GM12878 (cell line): Measurements from ENCODE around the gene SDC1. TPM values are rescaled to one million over a fixed set of nuclear protein-coding genes. Genes with fewer than 3 reads are reported as not detected.

Experiments
- ATAC-seq: fragments of 200-7000 bp; cut with Tn5 transposase; 3 replicates; pipeline ENCODE4 v1.9.1; 2020; ENCODE audit warnings: mild to moderate bottlenecking, moderate library complexity
- BruUV-seq: library from RNA; stranded (reverse); fragments of 400-500 nt; replicated peaks from 2 replicates; lab custom pipeline; 2021; lab: Mats Ljungman, UMichigan
- CTCF ChIA-PET: fragments of 300-600 bp; sonication (Branson Sonifier 250); formaldehyde crosslinking; extraction: SDS; loops from one replicate; lab custom pipeline; 2021; ENCODE audit warnings: inconsistent platforms; lab: Yijun Ruan, JAX
- POLR2A ChIA-PET: fragments of 350-600 bp; formaldehyde crosslinking; extraction: SDS; loops from one replicate; lab custom pipeline; 2021; ENCODE audit warnings: inconsistent platforms; lab: Charles Lee
- RAD21 ChIA-PET: fragments of 300-600 bp; sonication (Branson Sonifier 250); formaldehyde crosslinking; loops from one replicate; lab custom pipeline; 2023; ENCODE audit warnings: antibody characterized with exemption; ENCODE audit not compliant: unreplicated experiment; lab: Charles Lee
- SMC1A ChIA-PET: fragments of 300-600 bp; sonication (Branson Sonifier 250); formaldehyde crosslinking; loops from one replicate; lab custom pipeline; 2023; ENCODE audit not compliant: unreplicated experiment, uncharacterized antibody; lab: Charles Lee
- DNase-seq: peaks from one replicate; pipeline ENCODE4 v3.0.0-alpha.2; 2011; ENCODE audit warnings: low read depth, low spot score
- FAIRE-seq: peaks from 3 replicates; lab custom pipeline; 2011; peaks lifted over from hg19 to GRCh38; lab: Jason Lieb, UNC
- H2AFZ ChIP-seq: 2 replicates; pipeline ENCODE4 v1.6.0; 2011; ENCODE audit warnings: low read depth, low read length, control low read depth; ENCODE audit not compliant: control insufficient read depth
- H3K27ac ChIP-seq: 2 replicates; pipeline ENCODE4 v1.5.1; 2011; ENCODE audit warnings: control low read depth; ENCODE audit not compliant: control insufficient read depth, insufficient read depth
- H3K27me3 ChIP-seq, 2 experiments: replicated peaks in 1 of 2; 2 replicates each; pipeline versions ENCODE4 v1.6.0 to v1.6.1; 2011; ENCODE audit warnings: low read length in 1 of 2; ENCODE audit not compliant: control insufficient read depth in 2 of 2, insufficient read depth in 2 of 2
- H3K36me3 ChIP-seq, 2 experiments: 2 replicates each; pipeline ENCODE4 v1.5.1; 2011; ENCODE audit warnings: low read length in 1 of 2; ENCODE audit not compliant: control insufficient read depth in 2 of 2, insufficient read depth in 2 of 2
- H3K4me1 ChIP-seq: 2 replicates; pipeline ENCODE4 v1.6.1; 2011; ENCODE audit warnings: mild to moderate bottlenecking, low read length, moderate library complexity, mixed read lengths; ENCODE audit not compliant: control insufficient read depth, insufficient read depth
- H3K4me2 ChIP-seq: 2 replicates; pipeline ENCODE4 v1.6.0; 2011; ENCODE audit warnings: control low read depth; ENCODE audit not compliant: control insufficient read depth, insufficient read depth
- H3K4me3 ChIP-seq: fragments of 200-600 bp; sonication (generic); 2 replicates; pipeline ENCODE4 v1.5.1; 2016
- H3K79me2 ChIP-seq: 2 replicates; pipeline ENCODE4 v1.6.0; 2011; ENCODE audit warnings: low read length; ENCODE audit not compliant: control insufficient read depth, insufficient read depth
- H3K9ac ChIP-seq: 2 replicates; pipeline ENCODE4 v1.8.0; 2011; ENCODE audit warnings: low read length, control low read depth, mixed read lengths; ENCODE audit not compliant: control insufficient read depth, insufficient read depth
- H3K9me3 ChIP-seq: replicated peaks from 3 replicates; pipeline ENCODE4 v1.5.1; 2011; ENCODE audit warnings: mild to moderate bottlenecking, low read length; ENCODE audit not compliant: control insufficient read depth, insufficient read depth
- H4K20me1 ChIP-seq: 2 replicates; pipeline ENCODE4 v1.6.0; 2011; ENCODE audit not compliant: control insufficient read depth, insufficient read depth
- BHLHE40 ChIP-seq, 2 experiments: fragments of 450-650 bp in 1 of 2; IDR thresholded peaks; 2 replicates each; pipeline ENCODE4 v1.6.1; 2011 to 2017; ENCODE audit warnings: low read depth in 2 of 2, borderline replicate concordance in 1 of 2, improper control_type of control experiment in 1 of 2, low read length in 1 of 2, mild to moderate bottlenecking in 1 of 2
- CHD2 ChIP-seq: IDR thresholded peaks from 2 replicates; pipeline ENCODE4 v1.6.1; 2011; ENCODE audit warnings: low read depth, low read length, improper control_type of control experiment, borderline replicate concordance
- HCFC1 ChIP-seq: fragments of 150-350 bp; IDR thresholded peaks from 2 replicates; pipeline ENCODE4 v1.6.1; 2014; ENCODE audit warnings: low read length
- KDM1A ChIP-seq: fragments of 200-600 bp; sonication (generic); IDR thresholded peaks from 2 replicates; pipeline ENCODE4 v1.6.1; 2016; ENCODE audit warnings: borderline replicate concordance
- MEF2B ChIP-seq: fragments of 450-650 bp; IDR thresholded peaks from 2 replicates; pipeline ENCODE4 v1.6.1; 2018; ENCODE audit warnings: mild to moderate bottlenecking, moderate library complexity; ENCODE audit not compliant: partially characterized antibody, poor library complexity, severe bottlenecking
- MXI1 ChIP-seq: fragments of 150-350 bp; IDR thresholded peaks from 2 replicates; pipeline ENCODE4 v1.6.1; 2011; ENCODE audit warnings: low read depth, mild to moderate bottlenecking, inconsistent platforms, low read length, improper control_type of control experiment
- POLR2A ChIP-seq: IDR thresholded peaks from 2 replicates; pipeline ENCODE4 v1.6.1; 2011; ENCODE audit warnings: low read depth, mild to moderate bottlenecking, low read length
- RCOR1 ChIP-seq: conservative IDR thresholded peaks from 2 replicates; pipeline ENCODE4 v1.6.1; 2012; ENCODE audit warnings: low read depth, low read length, improper control_type of control experiment
- YY1 ChIP-seq: IDR thresholded peaks from 2 replicates; pipeline ENCODE4 v1.6.1; 2011; ENCODE audit warnings: low read depth, mild to moderate bottlenecking, low read length
- WGBS: methylation state at CpG from one replicate; pipeline ENCODE4 v1.1.6; 2016; ENCODE audit warnings: low lambda C conversion rate; ENCODE audit not compliant: insufficient replicate concordance, insufficient coverage; ENCODE audit errors: missing lambda C conversion rate; 5-methylcytosine and 5-hydroxymethylcytosine counted together
- in situ Hi-C: fragments of 300-500 bp; cut with MboI; formaldehyde crosslinking; loops from 9 replicates; pipeline ENCODE4 v1.14.3; 2018; ENCODE audit warnings: mixed read lengths
- intact Hi-C: fragments of 100-400 bp; cut with micrococcal nuclease; formaldehyde crosslinking; loops from one replicate; pipeline ENCODE4 v1.14.2; 2022; ENCODE audit not compliant: unreplicated experiment
- polyA plus RNA-seq, 11 experiments: library from polyadenylated mRNA; depleted of rRNA in 4 of 11; unstranded in 6 of 11; stranded (reverse) in 5 of 11; fragments of >200 nt; fragmentation: Nextera tagmentation in 4 of 11; fragmentation: Illumina TruSeq in 1 of 11; extraction: Ambion mirVana in 4 of 11; extraction: Trizol in 1 of 11; gene quantifications; 1 replicate in 1 of 11; 2 replicates in 10 of 11; pipeline versions ENCODE4 v1.2.1 to v1.2.3, GENCODE V29; 2011 to 2016; ENCODE audit warnings: inconsistent platforms in 2 of 11, missing spikeins in 2 of 11, low read depth in 1 of 11
- total RNA-seq, 4 experiments: library from RNA; depleted of rRNA in 3 of 4; stranded (reverse); fragments of >200 nt in 3 of 4; fragmentation: Illumina TruSeq in 1 of 4; extraction: Trizol in 1 of 4; gene quantifications; 2 replicates each; pipeline versions ENCODE4 v1.2.1 to v1.2.3, GENCODE V29; 2013 to 2021
- TF ChIP-seq, protein P1 (sequence below): fragments of 150-350 bp; IDR thresholded peaks from 2 replicates; pipeline ENCODE4 v1.6.1; 2014; ENCODE audit warnings: mild to moderate bottlenecking, low read depth, low read length

Gene SDC1
- total and polyA plus RNA-seq, 10 of the 15 experiments (the other 5 are each of a cell fraction or from before 2014, with no cell fraction given), result 0.85 to 36.8 (median 23.7) TPM

DNA sequence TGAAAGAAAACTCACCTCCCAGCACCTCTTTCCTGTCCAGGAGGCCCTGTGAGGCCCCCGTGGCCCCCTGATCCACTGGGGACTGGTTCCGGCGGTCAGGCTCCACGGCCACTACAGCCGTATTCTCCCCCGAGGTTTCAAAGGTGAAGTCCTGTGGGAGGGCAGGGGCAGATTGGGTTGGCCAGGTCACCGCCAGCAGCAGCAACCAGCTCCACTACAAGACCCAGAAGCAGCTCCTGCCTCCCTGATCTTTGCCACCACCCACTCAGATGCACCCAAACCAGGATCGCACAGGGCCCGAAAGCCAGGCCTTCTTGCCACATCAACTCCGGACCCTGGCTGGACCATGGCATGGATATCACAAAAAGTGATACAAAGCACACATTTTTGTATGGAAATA, 21.9 kb downstream of the SDC1 start (continued):
- TF ChIP-seq, protein P1, sequence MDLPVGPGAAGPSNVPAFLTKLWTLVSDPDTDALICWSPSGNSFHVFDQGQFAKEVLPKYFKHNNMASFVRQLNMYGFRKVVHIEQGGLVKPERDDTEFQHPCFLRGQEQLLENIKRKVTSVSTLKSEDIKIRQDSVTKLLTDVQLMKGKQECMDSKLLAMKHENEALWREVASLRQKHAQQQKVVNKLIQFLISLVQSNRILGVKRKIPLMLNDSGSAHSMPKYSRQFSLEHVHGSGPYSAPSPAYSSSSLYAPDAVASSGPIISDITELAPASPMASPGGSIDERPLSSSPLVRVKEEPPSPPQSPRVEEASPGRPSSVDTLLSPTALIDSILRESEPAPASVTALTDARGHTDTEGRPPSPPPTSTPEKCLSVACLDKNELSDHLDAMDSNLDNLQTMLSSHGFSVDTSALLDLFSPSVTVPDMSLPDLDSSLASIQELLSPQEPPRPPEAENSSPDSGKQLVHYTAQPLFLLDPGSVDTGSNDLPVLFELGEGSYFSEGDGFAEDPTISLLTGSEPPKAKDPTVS, result no peak
- TF ChIP-seq CHD2, result no peak
- no peak for TF ChIP-seq KDM1A
- TF ChIP-seq BHLHE40 (IDR thresholded peaks at IDR 0.05; ENCODE audit: borderline replicate concordance in 1 of 2, low read depth in 2 of 2, low read length in 1 of 2), result no peak
- no peak for TF ChIP-seq MXI1
- no peak for TF ChIP-seq RCOR1
- no peak for TF ChIP-seq YY1
- TF ChIP-seq POLR2A, result no peak

DNA sequence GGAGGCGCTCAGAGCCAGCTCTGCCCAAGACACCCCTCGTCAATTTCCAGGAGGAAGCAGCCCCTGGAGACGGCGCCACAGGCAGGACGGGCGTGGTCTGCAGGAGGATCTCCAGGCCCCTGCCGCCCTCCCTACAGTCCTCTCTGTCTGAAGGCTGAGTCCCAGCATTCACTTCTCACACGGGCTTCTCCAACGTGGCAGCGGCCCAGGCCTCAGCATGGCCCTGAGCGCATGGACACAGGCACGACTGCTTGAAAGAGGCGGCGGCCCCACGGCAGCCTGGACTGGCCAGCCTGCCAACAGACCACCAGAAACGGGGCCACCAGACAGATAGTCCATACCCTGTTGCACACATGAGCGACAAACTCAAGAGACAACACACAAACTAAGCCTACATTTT, 23.3 kb downstream of the SDC1 start:
- RAD21 ChIA-PET, result no interaction called here

More for the DNA sequence above, 23.3 kb downstream of the SDC1 start:
- no peak overlapping the region for H3K27ac ChIP-seq
- H3K4me3 ChIP-seq, result no peak overlapping the region
- H3K9ac ChIP-seq, result no peak overlapping the region
- H3K79me2 ChIP-seq, result no peaks in the 10 kb centered on the region
- intact Hi-C loops, result no loop called here
- POLR2A ChIA-PET, result no interaction called here
- H3K9me3 ChIP-seq, result no peaks in the 10 kb centered on the region
- in situ Hi-C loops, result no loop called here
- H3K36me3 ChIP-seq, result no peaks in the 10 kb centered on the region; a peak in 1 of 4 replicates
- BruUV-seq, result no TSS peak
- FAIRE-seq (no peak), ATAC-seq (no peak), DNase-seq (no peak)
- CTCF ChIA-PET, result no interaction called here
- no peaks in the 10 kb centered on the region for H3K27me3 ChIP-seq
- peaks cover 4% of the 10 kb centered on the region for H3K4me1 ChIP-seq
- no peak overlapping the region for H3K4me2 ChIP-seq
- no peaks in the 10 kb centered on the region for H4K20me1 ChIP-seq
- no peak overlapping the region for H2AFZ ChIP-seq
- SMC1A ChIA-PET, result no interaction called here
- no peak for TF ChIP-seq MEF2B
- TF ChIP-seq YY1, result no peak
- TF ChIP-seq HCFC1, result no peak
- 81% methylated on average over 16 of the region's 17 CpGs for WGBS
